H1 (cell line): ENCODE measurements around the gene NEDD4L. TPM values are rescaled to one million over a fixed set of nuclear protein-coding genes. Genes with fewer than 3 reads are reported as not detected.

ENCODE experiments used
- CTCF ChIA-PET: fragments of 300-600 bp; sonication (Branson Sonifier 250); formaldehyde crosslinking; loops from one replicate; lab custom pipeline; 2021; ENCODE audit not compliant: partially characterized antibody; lab: Charles Lee
- POLR2A ChIA-PET: fragments of 300-600 bp; sonication (Branson Sonifier 250); formaldehyde crosslinking; loops from one replicate; lab custom pipeline; 2021; ENCODE audit warnings: inconsistent platforms; ENCODE audit not compliant: partially characterized antibody; lab: Charles Lee
- DNase-seq, 2 experiments: peaks; one replicate each; pipeline versions ENCODE4 v3.0.0 to v3.0.0-alpha.2; 2010 to 2022; ENCODE audit warnings: low spot score in 2 of 2, low read depth in 1 of 2, mixed read lengths in 1 of 2
- FAIRE-seq: peaks from 2 replicates; lab custom pipeline; 2011; peaks lifted over from hg19 to GRCh38; lab: Jason Lieb, UNC
- H2AFZ ChIP-seq: 2 replicates; pipeline ENCODE4 v1.8.1; 2012; ENCODE audit warnings: low read length, inconsistent platforms
- H2AK5ac ChIP-seq: 2 replicates; pipeline ENCODE4 v1.6.1; 2013; ENCODE audit warnings: low read depth, low read length
- H2BK120ac ChIP-seq: replicated peaks from 2 replicates; pipeline ENCODE3; 2013; ENCODE audit warnings: low read depth, low read length, inconsistent platforms
- H2BK12ac ChIP-seq: 2 replicates; pipeline ENCODE4 v1.6.1; 2013; ENCODE audit warnings: low read depth, low read length
- H2BK15ac ChIP-seq: 2 replicates; pipeline ENCODE4 v1.6.1; 2013; ENCODE audit warnings: low read length
- H2BK20ac ChIP-seq: 2 replicates; pipeline ENCODE4 v1.6.1; 2013; ENCODE audit warnings: low read length
- H2BK5ac ChIP-seq: 2 replicates; pipeline ENCODE4 v1.6.1; 2013; ENCODE audit warnings: low read depth, low read length
- H3K14ac ChIP-seq: 2 replicates; pipeline ENCODE4 v1.6.1; 2013; ENCODE audit warnings: inconsistent platforms; ENCODE audit not compliant: insufficient read length
- H3K18ac ChIP-seq: 2 replicates; pipeline ENCODE4 v1.6.1; 2013; ENCODE audit warnings: low read length; ENCODE audit errors: extremely low read depth
- H3K23ac ChIP-seq: 2 replicates; pipeline ENCODE4 v1.6.1; 2013; ENCODE audit warnings: inconsistent platforms; ENCODE audit not compliant: insufficient read length
- H3K23me2 ChIP-seq: 2 replicates; pipeline ENCODE4 v1.6.1; 2013; ENCODE audit warnings: low read depth, low read length
- H3K27ac ChIP-seq: 2 replicates; pipeline ENCODE4 v1.6.1; 2011; ENCODE audit warnings: low read depth, low read length, inconsistent platforms
- H3K27me3 ChIP-seq, 4 experiments: replicated peaks in 1 of 4; 1 replicate in 1 of 4; 2 replicates in 3 of 4; pipeline versions ENCODE4 v1.6.1 to v1.8.1; 2011 to 2013; ENCODE audit warnings: low read length in 3 of 4, mild to moderate bottlenecking in 3 of 4, inconsistent platforms in 2 of 4, mixed read lengths in 2 of 4, moderate library complexity in 1 of 4; ENCODE audit not compliant: control insufficient read depth in 3 of 4, insufficient read depth in 3 of 4; ENCODE audit errors: extremely low read depth in 1 of 4
- H3K36me3 ChIP-seq, 4 experiments: 2 replicates each; pipeline versions ENCODE4 v1.6.1 to v1.8.1; 2011 to 2013; ENCODE audit warnings: mild to moderate bottlenecking in 4 of 4, low read length in 3 of 4, moderate library complexity in 2 of 4, control low read depth in 1 of 4, inconsistent platforms in 1 of 4; ENCODE audit not compliant: insufficient read depth in 4 of 4, control insufficient read depth in 2 of 4
- H3K4ac ChIP-seq: replicated peaks from 2 replicates; pipeline ENCODE3; 2013; ENCODE audit warnings: low read length, low read depth, mixed read lengths, inconsistent platforms; ENCODE audit not compliant: insufficient read length
- H3K4me1 ChIP-seq, 4 experiments: replicated peaks in 1 of 4; 1 replicate in 1 of 4; 2 replicates in 3 of 4; pipeline versions ENCODE4 v1.6.1 to v1.8.1; 2011 to 2013; ENCODE audit warnings: low read length in 3 of 4, inconsistent platforms in 2 of 4, mixed read lengths in 1 of 4; ENCODE audit not compliant: insufficient read depth in 4 of 4, control insufficient read depth in 3 of 4
- H3K4me2 ChIP-seq, 2 experiments: 2 replicates each; pipeline versions ENCODE4 v1.6.1 to v1.8.1; 2011 to 2013; ENCODE audit warnings: low read depth in 2 of 2, low read length in 2 of 2, control low read depth in 1 of 2, inconsistent platforms in 1 of 2, mild to moderate bottlenecking in 1 of 2; ENCODE audit not compliant: insufficient read depth in 1 of 2
- H3K4me3 ChIP-seq, 4 experiments: fragments of 200-600, 300-600 bp in 1 of 4; sonication (generic), shearing (Covaris generic), sonication (Bioruptor Twin) in 1 of 4; 2 replicates each; pipeline versions ENCODE4 v1.5.1 to v1.8.1; 2011 to 2016; ENCODE audit warnings: low read length in 4 of 4, low read depth in 3 of 4, control low read depth in 2 of 4, inconsistent platforms in 2 of 4, mild to moderate bottlenecking in 2 of 4, mixed read lengths in 1 of 4, moderate library complexity in 1 of 4; ENCODE audit not compliant: insufficient read depth in 2 of 4; ENCODE audit errors: extremely low read depth in 1 of 4
- H3K56ac ChIP-seq: replicated peaks from 2 replicates; pipeline ENCODE3; 2013; ENCODE audit warnings: low read depth, mild to moderate bottlenecking, mixed read lengths, low read length, inconsistent platforms; ENCODE audit not compliant: insufficient read length
- H3K79me1 ChIP-seq: 2 replicates; pipeline ENCODE4 v1.6.1; 2013; ENCODE audit warnings: low read depth, low read length, control low read depth
- H3K79me2 ChIP-seq, 2 experiments: 2 replicates each; pipeline versions ENCODE4 v1.6.1 to v1.8.1; 2012 to 2013; ENCODE audit warnings: low read length in 2 of 2, mild to moderate bottlenecking in 2 of 2, inconsistent platforms in 1 of 2; ENCODE audit not compliant: insufficient read depth in 2 of 2, control insufficient read depth in 1 of 2
- H3K9ac ChIP-seq, 4 experiments: replicated peaks in 1 of 4; 1 replicate in 1 of 4; 2 replicates in 3 of 4; pipeline versions ENCODE4 v1.6.1 to v1.8.1; 2011 to 2013; ENCODE audit warnings: low read depth in 3 of 4, low read length in 3 of 4, control low read depth in 2 of 4, mild to moderate bottlenecking in 2 of 4, moderate library complexity in 2 of 4, inconsistent platforms in 1 of 4; ENCODE audit errors: extremely low read depth in 1 of 4
- H3K9me3 ChIP-seq, 2 experiments: 2 replicates each; pipeline versions ENCODE4 v1.6.1 to v1.8.1; 2012 to 2013; ENCODE audit warnings: mild to moderate bottlenecking in 2 of 2, moderate library complexity in 2 of 2, control low read depth in 1 of 2, inconsistent platforms in 1 of 2, low read depth in 1 of 2, low read length in 1 of 2, mixed read lengths in 1 of 2; ENCODE audit not compliant: insufficient read depth in 2 of 2
- H4K20me1 ChIP-seq, 2 experiments: replicated peaks in 1 of 2; 2 replicates each; pipeline versions ENCODE3 to v1.8.1; 2011 to 2013; ENCODE audit warnings: inconsistent platforms in 2 of 2, low read length in 2 of 2, mild to moderate bottlenecking in 1 of 2; ENCODE audit not compliant: insufficient read depth in 2 of 2, control insufficient read depth in 1 of 2
- H4K5ac ChIP-seq: 2 replicates; pipeline ENCODE4 v1.6.1; 2013; ENCODE audit warnings: low read length, low read depth, mixed read lengths, inconsistent platforms; ENCODE audit not compliant: insufficient read length
- H4K8ac ChIP-seq: 2 replicates; pipeline ENCODE4 v1.8.0; 2013; ENCODE audit warnings: mild to moderate bottlenecking, moderate library complexity, low read length, inconsistent platforms; ENCODE audit not compliant: insufficient read depth; ENCODE audit errors: extremely low read depth
- H4K91ac ChIP-seq: replicated peaks from 2 replicates; pipeline ENCODE3; 2013; ENCODE audit warnings: low read length, mixed read lengths, inconsistent platforms; ENCODE audit not compliant: insufficient read length
- ASH2L ChIP-seq: fragments of 200-600, 300-600 bp; sonication (generic); IDR thresholded peaks from one replicate; pipeline ENCODE4 v1.7.1; 2017; ENCODE audit warnings: low read length
- CHD1 ChIP-seq: IDR thresholded peaks from 2 replicates; pipeline ENCODE4 v1.6.1; 2012; ENCODE audit warnings: low read depth, low read length, improper control_type of control experiment
- CHD2 ChIP-seq: IDR thresholded peaks from 2 replicates; pipeline ENCODE4 v1.6.1; 2012; ENCODE audit warnings: low read length, improper control_type of control experiment
- EP300 ChIP-seq, 2 experiments: IDR thresholded peaks; 1 replicate in 1 of 2; 2 replicates in 1 of 2; pipeline ENCODE4 v1.6.1; 2011 to 2012; ENCODE audit warnings: low read depth in 2 of 2, low read length in 2 of 2, mild to moderate bottlenecking in 2 of 2, borderline replicate concordance in 1 of 2, inconsistent platforms in 1 of 2, moderate library complexity in 1 of 2
- KDM4A ChIP-seq: IDR thresholded peaks from one replicate; pipeline ENCODE4 v1.7.1; 2012; ENCODE audit warnings: low read depth, mild to moderate bottlenecking, moderate library complexity, low read length, inconsistent platforms; ENCODE audit not compliant: severe bottlenecking
- MAFK ChIP-seq: IDR thresholded peaks from 2 replicates; pipeline ENCODE4 v1.6.1; 2012; ENCODE audit warnings: low read depth, mild to moderate bottlenecking, improper control_type of control experiment, low read length
- RNF2 ChIP-seq: fragments of 200-900, 300-1000 bp; sonication (generic); IDR thresholded peaks from 2 replicates; pipeline ENCODE4 v1.7.1; 2016; ENCODE audit warnings: borderline replicate concordance, low read depth, mild to moderate bottlenecking, antibody characterized with exemption, low read length; ENCODE audit not compliant: poor library complexity, severe bottlenecking; ENCODE audit errors: missing control alignments
- SIN3A ChIP-seq, 2 experiments: IDR thresholded peaks in 1 of 2; conservative IDR thresholded peaks in 1 of 2; 2 replicates each; pipeline ENCODE4 v1.6.1; 2011 to 2012; ENCODE audit warnings: low read length in 2 of 2, improper control_type of control experiment in 1 of 2, low read depth in 1 of 2, mild to moderate bottlenecking in 1 of 2
- SP1 ChIP-seq: IDR thresholded peaks from 2 replicates; pipeline ENCODE4 v1.6.1; 2011; ENCODE audit warnings: low read depth, low read length
- SP2 ChIP-seq: IDR thresholded peaks from 2 replicates; pipeline ENCODE4 v1.6.1; 2012; ENCODE audit warnings: mild to moderate bottlenecking, low read length, inconsistent platforms
- SP4 ChIP-seq: IDR thresholded peaks from 2 replicates; pipeline ENCODE4 v1.6.1; 2012; ENCODE audit warnings: low read length, inconsistent platforms
- WGBS, 2 experiments: shearing (Covaris generic) in 1 of 2; methylation state at CpG; one replicate each; pipeline versions ENCODE4 v1.1.6 to v1.1.7; 2013 to 2015; ENCODE audit warnings: low lambda C conversion rate in 2 of 2, mixed read lengths in 2 of 2, inconsistent platforms in 1 of 2, low coverage in 1 of 2, missing lambda C conversion rate in 1 of 2; ENCODE audit not compliant: insufficient replicate concordance in 2 of 2, insufficient coverage in 1 of 2, insufficient read length in 1 of 2; ENCODE audit errors: extremely low coverage in 1 of 2, missing lambda C conversion rate in 1 of 2; 5-methylcytosine and 5-hydroxymethylcytosine counted together
- polyA plus RNA-seq, 7 experiments: library from polyadenylated mRNA; depleted of rRNA in 3 of 7; stranded (reverse) in 5 of 7; unstranded in 2 of 7; fragments of >200 nt in 5 of 7; fragments of 200-250 nt in 2 of 7; gene quantifications; 1 replicate in 5 of 7; 2 replicates in 1 of 7; 4 replicates in 1 of 7; pipeline versions ENCODE4 v1.2.1 to v1.2.3, GENCODE V29; 2011 to 2013; ENCODE audit warnings: missing spikeins in 2 of 7, mixed read lengths in 2 of 7
- total RNA-seq: library from RNA; stranded (reverse); fragmentation: NEBNext Ultra II Directional; extraction: Animal tissue kit (Norgen Biotek cat#: 25700); gene quantifications from 2 replicates; pipeline ENCODE4 v1.2.1, GENCODE V29; 2021

The NEDD4L gene
- total and polyA plus RNA-seq, 2 of the 8 experiments (the other 6 are each of a cell fraction or from before 2014, with no cell fraction given): 37.3 to 69.8 TPM

- DNase-seq: peak in 1 of 2 experiments; percentile 62
- TF ChIP-seq KDM4A (no peak), CHD1 (no peak), ASH2L (peak; percentile 25), RNF2 (no peak), MAFK (no peak), SP2 (no peak), CHD2 (no peak), EP300 (IDR thresholded peaks at IDR 0.05; ENCODE audit: borderline replicate concordance in 1 of 2, low read depth in 2 of 2, low read length in 2 of 2) (no peak), SIN3A (conservative IDR thresholded peaks at IDR 0.05 in 1 of 2, IDR thresholded peaks at IDR 0.05 in 1 of 2; ENCODE audit: low read depth in 1 of 2, low read length in 2 of 2) (peak in 1 of 2 experiments; percentile 67; a peak in 2 of 4 replicates), SP1 (no peak), SP4 (no peak)
- no peak for FAIRE-seq
- 1 to 100% methylated on average over 1 to 33 of the region's 33 CpGs for WGBS, 2 experiments
- Histone ChIP-seq H2AFZ (0 out of 2 replicates have a peak overlapping the region, but pooled peaks have one; percentile 55), H2AK5ac (no peak overlapping the region), H3K79me1 (no peaks in the 10 kb centered on the region; the same call in 1 of the 2 replicates), H2BK120ac (no peak overlapping the region), H3K14ac (no peak overlapping the region), H3K4ac (no peak overlapping the region), H4K91ac (no peak overlapping the region), H3K27me3 (no peaks in the 10 kb centered on the region; a peak in 1 of 7 replicates), H3K27ac (no peak overlapping the region; the same call in 1 of the 2 replicates), H4K8ac (no peak overlapping the region), H4K5ac (no peak overlapping the region), H3K18ac (no peak overlapping the region; the same call in 1 of the 2 replicates), H3K36me3 (no peaks in the 10 kb centered on the region), H3K56ac (peak overlapping the region; percentile 56), H2BK12ac (no peak overlapping the region; the same call in 1 of the 2 replicates), H3K79me2 (peaks cover 7 to 40% of the 10 kb centered on the region in 2 experiments), H3K4me1 (peaks cover 3 to 11% (median 5%) of the 10 kb centered on the region in 4 experiments; a peak in 5 of 7 replicates), H2BK5ac (peak overlapping the region; percentile 45; the same call in 1 of the 2 replicates), H2BK15ac (no peak overlapping the region), H3K4me3 (peak overlapping the region; percentile 73 to 99 (median 84)), H4K20me1 (peaks cover 7 to 8% of the 10 kb centered on the region in 2 experiments), H3K9ac (peak overlapping the region in 3 of 4 experiments; percentile 45 to 68 (median 46); a peak in 5 of 7 replicates), H2BK20ac (no peak overlapping the region), H3K23me2 (peaks cover 6% of the 10 kb centered on the region), H3K9me3 (no peaks in the 10 kb centered on the region), H3K23ac (no peak overlapping the region), H3K4me2 (peak overlapping the region; percentile 89 to 90)
- CTCF ChIA-PET: interaction anchor here (0.7 to 4.5 kb wide), 18 partner anchors 10 to 163 kb away, joined by 3 to 43 read pairs (median 4); no protein-coding TSS in a partner anchor
- POLR2A ChIA-PET: interaction anchor here (0.7 to 2.5 kb wide), 16 partner anchors 9 to 135 kb away, joined by 3 to 12 read pairs (median 4); no protein-coding TSS in a partner anchor
Observed at GRCh38 chr18:58045242-58046092, 1.4 kb downstream of the NEDD4L start.
